Activated effector memory CD4-positive, alpha-beta T cell treated with anti-CD3 and anti-CD28 coated beads, Interleukin-2, amount 50 U/mL, for 16 hours (primary cell): ENCODE measurements around the gene GAREM2.
"Not testable (repeated sequence)": the region's sequence is repeated elsewhere in the genome, so short reads cannot be mapped to it uniquely, and the experiment has no call there.

Experiments
- DNase-seq: peaks from one replicate; pipeline ENCODE4 v3.0.0-alpha.2; 2020

Gene GAREM2

DNA sequence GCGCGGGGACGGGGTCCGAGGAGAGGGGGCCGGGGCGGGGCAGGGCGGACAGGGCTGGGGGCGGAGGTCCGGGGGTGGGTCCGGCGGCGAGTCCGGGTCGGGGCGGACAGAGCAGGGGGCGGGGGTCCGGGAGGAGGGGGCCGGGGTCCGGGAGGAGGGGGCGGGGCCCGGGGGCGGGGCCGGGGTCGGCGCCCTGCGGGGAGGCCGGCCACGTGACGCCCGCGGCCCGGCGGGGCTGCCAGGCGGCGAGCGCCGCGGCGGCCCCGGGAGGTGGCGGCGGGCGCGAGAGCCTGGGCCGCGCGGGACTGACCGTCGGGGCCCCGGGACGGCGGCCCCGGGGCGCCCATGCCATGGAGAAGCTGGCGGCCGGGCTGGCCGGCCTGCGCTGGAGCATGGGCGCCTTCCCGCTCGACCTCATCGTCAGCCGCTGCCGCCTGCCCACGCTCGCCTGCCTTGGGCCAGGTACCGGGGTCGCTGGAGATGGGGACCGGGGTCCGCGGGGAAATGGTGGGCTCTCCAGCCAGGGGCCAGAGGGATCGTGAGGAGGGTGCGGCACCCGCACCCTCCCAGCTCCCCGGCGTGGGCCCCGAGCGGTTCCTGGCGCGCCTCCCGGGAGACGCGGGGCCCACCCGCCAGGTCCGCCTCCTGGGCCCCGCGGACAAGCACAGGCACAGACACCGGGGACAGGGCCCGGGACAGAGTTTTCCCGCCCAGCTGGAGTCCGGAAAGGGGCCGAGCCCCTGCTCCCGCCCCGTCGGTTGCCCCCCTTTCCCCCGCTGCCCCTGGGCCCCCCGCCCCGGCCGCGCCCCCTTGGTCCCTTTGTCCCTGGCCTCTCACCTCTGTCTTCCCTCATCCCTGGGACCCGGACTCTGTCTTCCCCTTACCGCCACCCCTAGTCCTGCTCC lies at the start of gene GAREM2:
Gene GAREM2 (plus strand): TSS at position 218 of the 905 bp plus-strand sequence. CDS start 133 bp downstream, at position 351.
- peak; percentile 65 for DNase-seq

DNA sequence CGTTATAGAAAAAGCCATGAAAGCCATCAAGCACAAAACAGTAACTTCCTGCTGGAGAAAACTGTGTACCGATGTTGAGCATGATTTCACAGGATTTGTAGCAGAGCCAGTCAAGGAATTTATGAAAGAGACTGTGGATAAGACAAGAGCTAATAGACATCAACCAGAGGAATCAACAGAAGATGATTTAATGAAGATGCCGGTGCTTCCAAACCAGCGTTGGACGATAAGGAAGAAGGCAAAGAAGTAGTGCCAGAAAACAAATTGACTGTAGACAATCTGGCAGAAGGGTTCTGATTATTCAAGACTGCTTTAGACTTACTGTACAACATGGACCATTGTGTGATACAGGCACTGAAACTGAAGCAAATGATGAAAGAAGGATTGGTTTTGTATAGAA lies 49.5 kb upstream of the GAREM2 start:
- no peak for DNase-seq

DNA sequence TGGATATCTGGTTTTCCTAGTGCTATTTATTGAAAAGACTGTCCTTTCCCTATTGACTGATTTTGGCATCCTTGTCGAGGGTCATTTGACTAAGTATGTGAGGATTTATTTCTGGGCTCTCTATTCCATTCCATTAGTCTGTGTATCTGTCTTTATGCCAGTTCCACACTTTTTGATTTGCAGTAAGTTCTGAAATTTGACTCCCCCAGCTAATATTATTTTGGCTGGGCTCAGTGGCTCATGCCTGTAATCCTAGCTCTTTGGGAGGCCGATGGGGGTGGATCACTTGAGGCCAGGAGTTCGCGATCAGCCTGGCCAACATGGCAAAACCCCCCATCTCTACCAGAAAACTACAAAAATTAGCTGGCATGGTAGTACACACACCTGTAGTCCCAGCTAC lies 46.8 kb upstream of the GAREM2 start:
- no peak for DNase-seq

GRCh38 chr2:26128176-26128575 lies 44.7 kb upstream of the GAREM2 start:
- DNase-seq: no peak

DNA sequence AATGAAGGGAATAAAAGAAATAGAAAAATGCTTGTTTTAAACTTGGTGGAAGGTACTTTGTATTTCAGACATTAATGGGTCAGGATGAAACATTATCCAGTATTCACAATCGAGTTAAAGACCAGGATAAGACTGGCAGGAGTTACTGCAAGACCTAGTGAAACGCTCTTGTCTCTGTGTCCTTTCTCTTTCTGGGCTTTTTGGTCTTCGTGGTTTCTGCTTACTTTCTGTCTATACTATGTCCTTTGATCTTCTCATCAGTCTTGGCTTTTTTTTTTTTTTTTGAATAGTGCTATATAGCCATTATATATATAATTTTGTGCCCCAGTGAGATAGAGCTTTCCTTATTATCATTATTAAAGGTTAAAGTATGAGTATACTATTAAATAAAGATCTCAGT lies 42.1 kb upstream of the GAREM2 start:
- no peak for DNase-seq

DNA sequence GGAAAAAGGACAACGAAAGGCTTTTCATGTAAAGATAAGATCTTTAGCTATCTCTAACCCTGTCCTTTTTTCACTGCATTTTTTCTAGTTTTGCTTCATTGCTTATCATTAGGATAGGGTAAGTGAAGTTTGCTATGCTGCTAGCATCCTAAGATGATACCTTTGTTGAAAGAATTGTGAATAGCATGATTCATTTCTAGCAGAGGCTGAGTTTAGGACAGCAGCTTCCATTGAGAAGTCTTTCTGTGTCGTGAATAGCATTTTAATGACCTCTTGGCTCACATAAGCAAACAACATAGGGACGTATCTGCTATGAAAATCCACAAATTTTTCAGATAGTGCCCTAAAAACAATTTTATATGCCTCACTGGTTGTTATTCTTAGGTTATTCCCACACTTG lies 36.4 kb upstream of the GAREM2 start:
- DNase-seq: no peak

DNA sequence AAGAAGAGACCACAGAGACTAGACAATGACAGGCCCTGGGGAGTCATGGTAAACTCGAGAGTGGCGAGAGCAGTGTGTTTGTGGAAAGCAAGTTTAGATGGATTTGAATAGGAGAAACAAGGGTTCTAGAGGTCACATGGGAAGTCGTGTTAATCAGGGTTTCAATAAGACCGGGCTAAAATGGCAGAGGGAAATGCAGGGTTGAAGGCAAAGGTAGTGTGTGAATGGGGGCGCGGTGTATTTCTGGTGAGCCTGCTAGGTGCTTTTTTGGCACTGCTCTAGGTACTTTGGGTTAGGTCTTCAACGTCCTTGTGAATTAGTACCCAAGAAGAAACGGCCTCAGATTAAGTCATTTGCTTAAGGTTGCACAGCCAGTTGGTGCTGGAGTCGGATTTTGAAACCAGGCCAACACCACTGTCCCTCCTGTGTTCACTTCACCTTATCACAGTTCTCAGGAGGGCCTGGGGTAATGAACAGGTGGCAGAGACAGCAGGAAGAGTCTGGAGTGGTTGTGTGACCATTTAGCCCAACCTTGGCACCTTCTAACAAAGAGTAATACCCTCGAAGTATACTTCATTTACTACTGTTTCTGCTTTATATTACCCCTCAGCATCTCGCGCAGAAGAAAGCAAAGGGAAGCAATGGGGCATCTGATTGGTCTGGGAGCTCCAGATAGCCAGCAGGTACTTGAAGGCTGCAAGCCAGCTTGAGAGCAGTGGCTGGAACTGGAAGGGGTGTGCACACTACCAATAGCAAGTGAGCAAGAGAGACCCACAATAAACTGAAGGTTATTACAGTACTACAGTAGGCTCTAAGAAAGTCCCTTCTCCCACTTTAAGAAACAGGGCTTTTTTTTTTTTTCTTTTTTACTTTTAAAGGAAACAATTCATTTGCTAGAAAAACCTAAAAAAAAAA lies 33.4 kb upstream of the GAREM2 start:
- DNase-seq: no peak

GRCh38 chr2:26141145-26141769 lies 31.6 kb upstream of the GAREM2 start:
- DNase-seq: no peak

GRCh38 chr2:26144031-26144430 lies 28.9 kb upstream of the GAREM2 start:
- DNase-seq: no peak

DNA sequence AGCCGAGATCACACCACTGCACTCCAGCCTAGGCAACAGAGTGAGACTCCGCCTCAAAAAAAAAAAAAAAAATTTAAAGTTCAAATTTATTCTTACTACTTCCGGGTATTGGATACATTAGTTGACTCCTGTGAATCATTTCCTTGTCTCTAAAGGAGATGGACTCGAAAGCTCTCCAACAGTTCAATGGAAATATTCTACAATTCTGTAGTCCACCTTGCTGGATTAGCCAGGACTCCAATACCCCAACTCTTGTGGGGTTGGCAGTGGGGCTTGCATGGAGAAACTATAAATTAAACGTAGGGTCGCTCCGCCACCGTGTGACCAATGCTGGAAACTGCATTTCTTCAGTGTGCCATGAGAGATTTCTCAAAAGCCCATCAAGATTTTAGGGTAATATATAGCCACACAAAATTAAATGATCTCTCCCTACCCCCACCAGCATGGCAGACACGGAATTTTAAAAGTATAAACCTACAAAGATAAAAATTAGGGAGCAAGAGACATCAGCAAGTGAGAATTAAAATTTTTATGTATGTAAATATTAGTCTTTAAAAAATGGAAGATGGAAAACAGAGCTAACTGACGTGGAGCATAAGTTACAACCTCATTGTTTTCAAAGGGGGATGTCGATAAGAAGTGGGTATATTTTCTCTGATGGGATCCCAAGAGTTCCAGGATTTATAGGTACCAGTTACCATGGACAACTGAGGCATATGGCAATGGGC lies 27.8 kb upstream of the GAREM2 start:
- DNase-seq: peak; percentile 85

GRCh38 chr2:26148501-26148900 lies 24.4 kb upstream of the GAREM2 start:
- DNase-seq: no peak

GRCh38 chr2:26150243-26150642 lies 22.6 kb upstream of the GAREM2 start:
- DNase-seq: no peak

DNA sequence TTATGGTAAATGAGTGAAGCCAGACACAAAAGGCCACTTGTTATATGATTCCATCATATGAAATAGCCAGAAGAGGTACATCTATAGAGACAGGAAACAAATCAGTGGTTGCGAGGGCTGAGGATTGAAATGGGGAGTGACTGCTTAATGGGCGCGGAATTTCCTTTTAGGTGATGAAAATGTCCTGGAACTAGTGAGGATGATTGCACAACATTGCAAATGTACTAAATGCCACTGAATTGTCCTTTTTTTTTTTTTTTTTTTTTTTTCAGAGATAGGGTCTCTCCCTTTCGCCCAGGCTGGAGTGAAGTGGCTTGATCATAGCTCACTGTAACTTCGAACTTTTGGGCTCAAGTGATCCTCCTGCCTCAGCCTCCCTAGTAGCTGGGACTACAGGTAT lies 15.3 kb upstream of the GAREM2 start:
- DNase-seq: no peak

DNA sequence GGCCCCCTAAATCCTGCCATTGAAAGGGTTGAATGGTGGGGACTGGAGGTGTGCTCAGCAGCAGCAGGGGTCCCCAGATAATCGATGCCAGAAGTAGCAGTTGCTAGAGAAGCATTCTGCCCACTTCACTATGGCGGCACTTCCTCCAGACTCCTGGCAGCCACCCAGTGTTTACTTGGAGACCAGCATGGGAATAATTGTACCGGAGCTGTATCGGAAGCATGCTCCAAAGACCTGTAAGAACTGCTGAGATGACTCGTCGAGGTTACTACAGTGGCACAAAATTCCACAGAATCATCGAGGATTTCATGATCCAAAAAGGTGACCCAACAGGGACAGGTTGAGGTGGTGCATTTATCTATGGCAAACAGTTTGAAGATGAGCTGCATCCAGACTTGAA lies 11.0 kb upstream of the GAREM2 start:
- DNase-seq: no peak

DNA sequence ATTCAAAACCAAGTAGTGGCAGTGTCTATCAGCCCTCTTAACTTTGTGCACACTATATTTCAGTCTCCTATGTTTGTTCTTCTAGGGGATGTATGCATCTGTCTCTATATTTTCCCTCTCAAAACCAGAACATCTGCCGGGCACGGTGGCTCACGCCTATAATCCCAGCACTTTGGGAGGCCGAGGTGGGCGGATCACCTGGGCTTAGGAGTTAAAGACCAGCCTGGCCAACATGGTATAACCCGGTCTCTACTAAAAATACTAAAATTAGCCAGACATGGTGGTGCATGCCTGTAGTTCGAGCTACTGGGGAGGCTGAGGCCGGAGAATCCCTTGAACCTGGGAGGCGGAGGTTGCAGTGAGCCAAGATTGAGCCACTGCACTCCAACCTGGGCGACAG lies 9.9 kb upstream of the GAREM2 start:
- no peak for DNase-seq

GRCh38 chr2:26164231-26164630 lies 8.7 kb upstream of the GAREM2 start:
- no peak for DNase-seq

DNA sequence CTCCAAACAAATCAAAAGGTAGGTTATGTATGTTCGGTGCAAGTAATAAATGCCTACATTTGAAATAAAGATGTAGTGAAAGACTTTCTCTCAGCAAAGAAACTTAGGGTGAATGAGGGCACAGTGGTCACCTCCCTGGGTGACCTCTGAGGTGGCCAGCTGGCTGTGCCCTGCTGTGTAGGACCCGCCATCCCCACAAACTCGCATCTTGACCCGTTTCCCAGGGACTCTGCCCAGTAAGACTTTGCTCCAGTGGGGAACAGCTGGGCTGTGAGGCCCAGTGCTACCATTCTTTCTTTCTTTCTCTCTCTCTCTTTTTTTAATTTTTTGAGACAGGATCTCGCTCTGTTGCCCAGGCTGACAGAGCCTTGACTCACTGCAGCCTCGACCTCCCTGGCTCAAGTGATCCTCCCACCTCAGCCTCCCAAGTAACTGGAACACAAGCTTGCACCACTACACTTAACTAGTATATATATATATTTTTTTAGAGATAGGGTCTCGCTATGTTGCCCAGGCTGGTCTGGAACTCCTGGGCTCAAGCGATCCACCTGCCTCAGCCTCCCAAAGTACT lies 8.2 kb upstream of the GAREM2 start:
- DNase-seq: no peak

- DNase-seq: no peak
Observed at GRCh38 chr2:26165403-26165802, 7.5 kb upstream of the GAREM2 start.

DNA sequence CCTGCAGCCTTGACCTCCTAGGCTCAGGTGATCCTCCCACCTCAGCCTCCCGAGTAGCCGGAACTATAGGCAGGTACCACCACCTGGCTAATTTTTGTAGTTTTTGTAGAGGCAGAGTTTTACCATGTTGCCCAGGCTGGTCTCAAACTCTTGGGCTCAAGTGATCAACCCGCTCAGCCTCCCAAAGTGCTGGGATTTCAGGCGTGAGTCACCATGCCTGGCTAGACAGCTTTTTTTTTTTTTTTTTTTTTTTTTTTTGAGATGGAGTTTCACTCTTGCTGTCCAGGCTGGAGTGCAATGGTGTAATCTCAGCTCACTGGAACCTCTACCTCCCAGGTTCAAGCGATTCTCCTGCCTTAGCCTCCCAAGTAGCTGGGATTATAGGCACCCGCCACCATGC lies 6.3 kb upstream of the GAREM2 start:
- not testable (repeated sequence) for DNase-seq

GRCh38 chr2:26168785-26169184 lies 4.1 kb upstream of the GAREM2 start:
- DNase-seq: no peak

DNA sequence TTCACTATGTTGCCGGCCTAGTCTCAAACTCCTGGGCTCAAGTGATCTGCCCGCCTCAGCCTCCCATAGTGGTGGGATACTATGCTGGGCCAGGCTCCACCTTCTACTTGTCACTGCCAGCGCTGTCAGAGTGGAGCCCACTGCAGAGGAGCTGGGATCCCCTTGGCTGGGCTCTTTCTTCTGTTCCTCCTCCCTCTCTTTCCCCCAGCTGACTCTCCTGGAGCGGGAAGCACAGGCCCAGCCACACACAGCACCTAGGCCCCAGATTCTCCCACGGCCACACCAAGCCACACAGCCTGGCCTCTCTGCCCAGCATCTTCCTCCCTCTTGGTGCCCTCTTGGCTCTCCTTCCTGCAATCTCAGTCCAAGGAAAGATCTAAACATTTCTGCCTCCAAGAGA lies 3.7 kb upstream of the GAREM2 start:
- no peak for DNase-seq

DNA sequence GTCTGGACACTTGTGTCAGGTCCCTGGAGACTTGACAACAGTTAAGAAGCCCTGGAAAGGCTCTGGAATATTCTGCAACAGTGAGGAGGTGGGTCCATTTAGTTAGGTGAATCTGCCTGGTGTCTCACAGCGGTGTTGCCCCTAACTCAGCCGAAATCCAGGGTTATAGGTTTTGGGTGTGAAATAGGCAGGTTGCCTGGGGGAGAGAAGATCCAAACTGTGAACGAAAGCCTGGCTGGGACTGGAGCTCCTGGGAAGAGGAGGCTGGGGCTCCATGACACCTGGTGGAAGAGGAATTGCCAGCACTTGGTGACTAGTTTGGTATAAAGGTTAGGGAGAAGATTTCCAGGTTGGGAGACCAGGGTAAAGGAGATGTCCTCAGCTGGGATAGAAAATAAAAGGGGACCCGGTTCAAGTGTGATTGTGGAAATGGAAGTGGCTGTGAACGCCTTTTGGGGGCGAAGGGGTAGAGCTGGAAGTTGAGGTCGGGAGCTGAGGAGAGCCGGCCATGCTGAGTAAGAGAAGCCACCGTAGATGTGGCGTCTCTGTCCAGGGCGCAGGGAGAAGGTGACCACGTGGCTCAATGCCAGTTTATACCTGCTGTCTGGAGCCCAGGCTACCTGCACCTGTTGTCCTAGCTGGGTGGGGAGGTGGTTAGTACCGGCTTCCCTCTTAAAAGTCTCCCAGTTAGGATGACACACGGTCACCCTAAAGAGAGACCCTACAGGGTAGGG lies 3.0 kb upstream of the GAREM2 start:
- peak; percentile 58 for DNase-seq
